Measurements from ENCODE around the gene GUCA1A.

GRCh38 chr6:42159431-42160024 lies 13.6 kb upstream of the GUCA1A start:
- TF ChIP-seq ZNF274 (IDR thresholded peaks at IDR 0.05; ENCODE audit: low read depth, low read length) (no peak), YY1 (IDR thresholded peaks at IDR 0.05; ENCODE audit: insufficient read depth, insufficient read length) (no peak)

Data from NT2/D1 (cell line).